ENCODE results near the gene RHOV.

RHOV gene, protein sequence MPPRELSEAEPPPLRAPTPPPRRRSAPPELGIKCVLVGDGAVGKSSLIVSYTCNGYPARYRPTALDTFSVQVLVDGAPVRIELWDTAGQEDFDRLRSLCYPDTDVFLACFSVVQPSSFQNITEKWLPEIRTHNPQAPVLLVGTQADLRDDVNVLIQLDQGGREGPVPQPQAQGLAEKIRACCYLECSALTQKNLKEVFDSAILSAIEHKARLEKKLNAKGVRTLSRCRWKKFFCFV

DNA sequence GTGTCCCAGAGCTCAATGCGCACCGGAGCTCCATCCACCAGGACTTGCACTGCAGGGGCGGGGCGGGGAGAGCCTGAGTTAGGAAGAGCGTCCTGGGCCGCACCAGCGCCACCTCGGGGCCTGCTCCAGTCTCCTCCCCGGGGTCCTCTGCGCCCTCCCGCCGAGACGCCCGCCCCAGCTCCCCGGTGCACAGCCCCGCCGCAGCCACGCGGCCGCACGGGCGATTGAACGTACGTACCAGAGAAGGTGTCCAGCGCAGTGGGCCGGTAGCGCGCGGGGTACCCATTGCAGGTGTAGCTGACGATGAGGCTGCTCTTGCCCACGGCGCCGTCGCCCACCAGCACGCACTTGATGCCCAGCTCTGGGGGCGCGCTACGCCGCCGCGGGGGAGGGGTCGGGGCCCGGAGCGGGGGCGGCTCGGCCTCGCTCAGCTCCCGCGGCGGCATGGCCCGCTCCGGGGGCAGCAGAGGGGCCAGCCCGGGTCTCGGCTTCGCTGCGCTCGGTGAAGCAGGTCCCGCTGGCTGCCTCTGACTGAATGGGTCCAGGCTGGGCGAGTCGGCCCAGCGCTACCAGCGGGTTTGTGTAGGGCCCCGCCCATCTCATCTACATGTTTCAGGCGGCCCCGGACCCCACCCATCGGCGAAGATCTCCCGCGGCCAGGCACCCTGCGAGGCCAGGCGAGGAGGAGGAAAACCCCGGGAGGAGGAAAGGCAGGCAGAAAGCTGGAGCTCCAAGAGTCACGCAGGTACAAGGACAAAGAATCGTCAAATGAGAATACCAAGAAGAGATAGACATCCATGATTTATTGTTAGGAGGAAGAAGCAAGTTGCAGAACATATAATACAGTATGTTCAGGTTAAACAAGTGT is at the start of gene RHOV:
Gene RHOV (minus strand): TSS at position 541 of the 868 bp plus-strand sequence. CDS start 95 bp downstream, at position 446.
- peak within 1 kb of the TSS; percentile 69 for H3K27ac ChIP-seq
- no peak for TF ChIP-seq ZFX (IDR thresholded peaks at IDR 0.05; ENCODE audit: borderline replicate concordance)
- TF ChIP-seq, protein P1, sequence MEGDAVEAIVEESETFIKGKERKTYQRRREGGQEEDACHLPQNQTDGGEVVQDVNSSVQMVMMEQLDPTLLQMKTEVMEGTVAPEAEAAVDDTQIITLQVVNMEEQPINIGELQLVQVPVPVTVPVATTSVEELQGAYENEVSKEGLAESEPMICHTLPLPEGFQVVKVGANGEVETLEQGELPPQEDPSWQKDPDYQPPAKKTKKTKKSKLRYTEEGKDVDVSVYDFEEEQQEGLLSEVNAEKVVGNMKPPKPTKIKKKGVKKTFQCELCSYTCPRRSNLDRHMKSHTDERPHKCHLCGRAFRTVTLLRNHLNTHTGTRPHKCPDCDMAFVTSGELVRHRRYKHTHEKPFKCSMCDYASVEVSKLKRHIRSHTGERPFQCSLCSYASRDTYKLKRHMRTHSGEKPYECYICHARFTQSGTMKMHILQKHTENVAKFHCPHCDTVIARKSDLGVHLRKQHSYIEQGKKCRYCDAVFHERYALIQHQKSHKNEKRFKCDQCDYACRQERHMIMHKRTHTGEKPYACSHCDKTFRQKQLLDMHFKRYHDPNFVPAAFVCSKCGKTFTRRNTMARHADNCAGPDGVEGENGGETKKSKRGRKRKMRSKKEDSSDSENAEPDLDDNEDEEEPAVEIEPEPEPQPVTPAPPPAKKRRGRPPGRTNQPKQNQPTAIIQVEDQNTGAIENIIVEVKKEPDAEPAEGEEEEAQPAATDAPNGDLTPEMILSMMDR (IDR thresholded peaks at IDR 0.05) = peak; percentile 90

DNA sequence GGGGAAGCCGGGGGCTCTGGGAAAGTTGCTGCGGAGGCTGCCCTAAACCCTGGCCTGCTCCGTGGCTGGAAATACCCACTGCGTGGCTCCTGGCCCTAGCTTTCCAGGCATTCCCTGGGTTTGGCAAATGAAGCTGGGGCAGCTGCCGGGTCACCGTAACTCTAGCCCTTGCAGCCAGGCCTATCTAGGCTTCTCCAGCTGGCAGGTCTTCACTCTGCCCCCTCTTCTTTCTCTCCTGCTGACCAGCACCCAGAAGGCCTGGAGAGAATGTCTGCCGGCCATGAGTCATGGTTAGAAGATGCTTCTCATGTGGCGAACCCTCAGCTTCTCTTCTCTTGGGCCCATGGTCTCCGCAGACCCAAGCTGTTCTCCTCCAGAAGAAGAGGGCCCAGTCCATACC is 49.5 kb upstream of the RHOV start:
- no peak for TF ChIP-seq ZFX (IDR thresholded peaks at IDR 0.05; ENCODE audit: borderline replicate concordance)
- TF ChIP-seq, protein P1 (IDR thresholded peaks at IDR 0.05) = no peak
- no peak overlapping the region for H3K27ac ChIP-seq

DNA sequence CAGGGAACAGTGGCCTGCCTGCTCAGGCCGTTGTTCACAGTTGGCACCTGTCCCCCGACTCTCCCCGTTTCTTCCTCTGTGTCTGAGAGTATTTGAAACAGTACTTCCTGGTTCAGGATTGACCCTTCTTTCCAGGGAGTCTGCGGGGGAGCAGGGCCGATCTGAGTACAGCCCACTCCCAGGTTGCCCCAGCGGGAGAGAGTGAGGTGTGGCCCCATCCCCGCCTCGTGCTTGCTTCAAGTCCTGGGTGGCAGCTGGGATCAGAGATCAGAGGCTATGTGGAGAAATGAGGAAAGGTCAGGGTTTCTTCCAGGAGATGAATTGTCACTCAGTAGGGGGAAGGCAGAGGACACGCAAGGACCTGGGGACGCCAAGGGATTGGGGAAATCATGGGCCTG is 48.6 kb upstream of the RHOV start:
- TF ChIP-seq, protein P1 (IDR thresholded peaks at IDR 0.05) = no peak
- no peak for TF ChIP-seq ZFX (IDR thresholded peaks at IDR 0.05; ENCODE audit: borderline replicate concordance)

DNA sequence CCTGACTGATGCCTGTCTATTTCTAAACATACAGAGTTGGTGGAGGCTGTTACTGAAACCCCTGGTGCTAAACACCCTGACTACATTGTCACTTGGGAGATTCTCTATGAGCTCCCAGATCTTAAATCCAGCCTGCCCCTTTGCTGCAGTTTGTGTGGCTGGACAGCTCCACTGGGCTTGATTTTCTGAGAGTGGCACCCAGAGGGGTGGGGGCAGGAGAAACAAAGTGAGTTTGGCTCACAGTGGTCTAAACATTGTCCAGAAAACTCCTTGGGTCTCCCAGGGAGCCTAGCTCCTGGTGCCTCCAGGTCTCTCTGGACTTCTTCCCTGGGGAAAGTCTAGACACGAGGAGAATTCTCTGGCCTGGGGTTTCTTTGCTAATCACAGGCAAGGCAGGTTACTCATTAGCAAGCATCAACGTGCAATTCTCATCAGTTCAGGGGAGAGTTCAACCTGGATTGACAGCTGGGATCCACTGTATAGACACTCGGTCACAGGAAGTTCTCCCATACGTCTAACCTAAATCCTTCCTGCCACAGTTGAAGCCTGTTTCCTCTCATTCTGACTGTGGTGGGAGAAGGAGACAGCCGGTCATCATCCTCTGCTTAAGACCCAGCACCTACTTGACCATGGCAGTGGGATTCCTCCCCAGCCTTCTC is 48.0 kb upstream of the RHOV start:
- TF ChIP-seq, protein P1 (IDR thresholded peaks at IDR 0.05) = no peak
- TF ChIP-seq ZFX (IDR thresholded peaks at IDR 0.05; ENCODE audit: borderline replicate concordance) = no peak

More for the DNA sequence above, 48.6 kb upstream of the RHOV start:
- H3K27ac ChIP-seq = no peak overlapping the region

DNA sequence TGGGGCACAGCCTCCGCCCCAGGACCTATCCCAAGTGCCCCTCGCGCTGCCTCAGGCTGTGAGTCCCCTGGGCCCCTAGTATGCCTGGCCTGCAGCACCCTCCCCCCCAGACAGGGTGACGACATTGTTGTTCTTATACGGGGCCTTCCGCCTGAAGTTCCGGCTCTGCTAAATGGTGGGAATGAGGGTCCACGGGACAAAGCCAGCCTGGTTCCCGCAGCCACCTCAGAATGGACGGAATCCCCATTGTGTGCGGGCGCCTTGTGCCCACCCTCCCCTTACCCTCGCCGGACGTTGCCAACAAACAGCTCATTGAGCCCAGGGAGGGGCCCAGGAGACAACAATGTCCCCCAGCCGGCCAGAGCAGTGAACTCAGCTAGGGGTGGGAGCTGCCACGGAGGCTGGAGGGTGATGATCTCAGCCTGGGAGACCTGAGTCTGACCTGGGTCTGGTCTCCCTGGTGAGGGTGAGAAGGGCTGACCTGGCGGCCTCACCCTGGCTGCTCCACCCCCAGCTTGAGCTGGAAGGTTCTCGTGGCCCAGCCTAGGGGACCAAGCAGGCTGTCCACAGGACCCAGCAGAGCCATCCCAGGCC is 44.9 kb upstream of the RHOV start:
- H3K27ac ChIP-seq = no peak overlapping the region
- no peak for TF ChIP-seq ZFX (IDR thresholded peaks at IDR 0.05; ENCODE audit: borderline replicate concordance)
- TF ChIP-seq, protein P1 (IDR thresholded peaks at IDR 0.05) = no peak

More for the DNA sequence above, 48.0 kb upstream of the RHOV start:
- H3K27ac ChIP-seq = no peak overlapping the region

DNA sequence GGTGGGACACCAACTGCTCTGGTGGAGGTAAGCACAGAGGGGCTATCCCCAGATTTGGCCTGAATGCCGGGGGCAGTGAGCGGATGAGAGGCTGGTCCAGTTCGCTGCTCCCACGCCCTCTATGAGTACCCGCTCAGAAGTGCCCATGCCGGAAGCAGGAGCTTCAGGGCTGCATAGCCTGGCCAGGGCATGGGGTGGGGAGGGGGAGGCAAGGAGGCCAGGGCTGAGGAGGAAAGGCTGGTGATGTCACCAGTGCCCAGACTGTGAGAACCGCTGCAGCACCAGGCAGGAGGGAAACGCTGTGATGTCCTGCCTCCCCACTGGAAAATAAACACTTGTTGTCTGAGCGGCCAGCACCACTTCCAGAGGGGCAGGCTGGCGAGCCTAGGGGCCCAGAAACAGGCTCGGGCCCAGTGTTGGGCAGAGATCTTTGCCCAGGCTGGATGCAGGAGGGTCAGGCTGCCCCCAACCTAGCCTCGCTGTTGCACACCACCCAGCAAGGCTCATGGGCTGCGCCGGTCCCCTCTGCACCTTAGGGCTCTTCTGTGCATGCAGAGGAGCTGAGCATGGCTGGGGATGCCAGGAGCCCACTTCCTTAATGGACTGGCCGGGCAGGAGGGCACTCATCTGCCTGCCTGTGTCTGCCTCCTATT is 44.2 kb upstream of the RHOV start:
- no peak overlapping the region for H3K27ac ChIP-seq
- TF ChIP-seq, protein P1 (IDR thresholded peaks at IDR 0.05) = no peak
- no peak for TF ChIP-seq ZFX (IDR thresholded peaks at IDR 0.05; ENCODE audit: borderline replicate concordance)

Data from 22Rv1 (cell line).